Stimulated activated CD4-positive, alpha-beta T cell treated with anti-CD3 and anti-CD28 coated beads, TNF-alpha, amount 100 ng/mL, for 24 hours (primary cell): ENCODE data around the gene TBC1D13.
A peak's percentile ranks its signal among the peaks of the same experiment; 100 is the strongest.
"Not testable (repeated sequence)": the region's sequence is repeated elsewhere in the genome, so short reads cannot be mapped to it uniquely, and the experiment has no call there.

ENCODE experiments used
- DNase-seq, 3 experiments: peaks; one replicate each; pipeline ENCODE4 v3.0.0-alpha.2; 2020; ENCODE audit warnings: low read depth in 3 of 3

TBC1D13 gene

DNA sequence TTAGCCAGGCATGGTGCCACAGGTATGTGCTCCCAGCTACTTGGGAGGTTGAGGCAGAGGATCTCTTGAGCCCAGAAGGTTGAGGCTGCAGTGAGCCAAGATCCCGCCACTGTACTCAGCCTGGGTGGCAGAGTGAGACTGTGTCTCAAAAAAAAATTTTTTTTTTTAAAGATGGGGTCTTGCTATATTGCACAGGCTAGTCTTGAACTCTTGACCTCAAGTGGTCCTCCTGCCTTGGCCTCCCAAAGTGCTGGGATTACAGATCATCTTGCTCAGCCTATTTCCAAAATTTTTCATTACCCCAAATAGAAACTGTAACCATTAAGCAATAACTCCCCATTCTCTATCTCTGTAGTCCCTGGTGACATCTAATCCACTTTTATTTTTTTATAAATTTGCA is 4.4 kb upstream of the TBC1D13 start:
- DNase-seq = no peak

DNA sequence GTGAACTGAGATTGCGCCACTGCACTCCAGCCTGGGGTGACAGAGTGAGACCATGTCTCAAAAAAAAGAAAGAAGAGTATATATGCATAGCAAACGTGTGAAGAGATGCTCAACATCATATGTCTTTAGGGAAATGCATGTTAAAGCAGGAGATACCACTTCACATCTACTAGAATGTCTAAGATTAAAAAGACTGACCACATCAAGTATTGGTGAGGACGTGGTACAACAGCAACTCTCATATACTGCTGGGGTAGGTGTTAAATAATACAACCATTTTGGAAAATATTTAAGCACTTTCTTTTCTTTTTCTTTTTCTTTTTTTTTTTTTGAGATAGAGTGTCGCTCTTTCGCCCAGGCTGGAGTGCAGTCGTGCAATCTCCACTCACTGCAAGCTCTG is 1.6 kb upstream of the TBC1D13 start:
- no peak for DNase-seq

DNA sequence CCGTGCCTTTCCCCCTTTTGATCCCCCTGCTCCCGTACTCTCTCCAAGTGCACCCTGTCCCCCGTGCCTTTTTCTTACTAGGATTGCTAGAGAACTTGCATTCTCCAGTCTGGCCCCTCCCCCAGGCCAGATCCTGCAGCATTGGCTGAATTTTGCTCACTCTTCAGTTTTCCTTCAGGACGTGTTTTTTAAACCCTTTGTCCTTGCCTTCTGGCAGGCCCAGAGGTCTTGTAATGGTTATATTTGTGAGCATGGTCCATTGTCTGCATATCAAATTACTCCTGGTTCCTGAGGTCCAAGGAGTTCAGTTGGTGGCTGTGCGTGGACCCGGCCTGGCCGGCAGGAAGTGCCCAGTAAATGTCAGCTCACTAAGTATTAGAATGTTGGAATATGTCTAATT is 606 bp downstream of the TBC1D13 start:
- DNase-seq = peak in 1 of 3 experiments; percentile 26

DNA sequence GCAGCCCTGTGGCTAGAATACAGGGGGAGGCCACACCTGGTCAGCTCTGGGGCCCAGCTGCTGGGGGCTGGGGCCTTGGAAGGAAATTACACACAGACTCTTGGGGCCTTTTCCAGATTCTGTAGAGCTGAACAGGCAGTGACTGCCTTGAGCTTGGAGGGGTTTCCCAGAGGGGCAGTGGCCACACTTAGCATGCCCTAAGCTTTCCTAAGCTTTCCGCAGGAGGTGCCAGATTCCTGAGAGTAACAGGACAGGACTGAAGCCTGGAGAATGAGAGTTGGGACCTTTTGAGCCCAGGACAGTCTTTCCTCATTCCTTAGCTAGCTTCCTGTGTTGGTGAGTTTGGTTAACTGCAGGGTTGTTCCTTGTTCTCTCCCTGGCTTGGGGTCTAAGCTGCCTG is 1.4 kb downstream of the TBC1D13 start:
- no peak for DNase-seq

DNA sequence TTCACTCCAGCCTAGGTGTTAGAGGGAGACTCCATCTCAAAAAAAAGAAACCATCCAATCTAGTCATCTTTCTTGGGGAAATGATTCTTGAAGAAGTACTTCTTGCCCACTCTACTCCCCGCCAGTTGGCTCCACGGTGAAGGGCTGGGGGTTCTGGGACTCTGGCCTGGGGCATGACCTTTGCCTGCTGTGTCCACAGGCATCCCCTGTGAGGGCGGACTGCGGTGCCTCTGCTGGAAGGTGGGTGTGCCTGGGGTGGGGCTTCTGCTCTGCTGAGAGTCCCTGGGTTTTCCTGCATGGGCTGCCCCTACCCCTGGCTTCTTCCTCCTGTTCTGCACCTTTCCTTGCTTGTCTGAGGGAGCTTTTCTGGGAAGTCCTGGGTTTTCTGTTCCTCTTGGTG is 3.5 kb downstream of the TBC1D13 start:
- no peak for DNase-seq

DNA sequence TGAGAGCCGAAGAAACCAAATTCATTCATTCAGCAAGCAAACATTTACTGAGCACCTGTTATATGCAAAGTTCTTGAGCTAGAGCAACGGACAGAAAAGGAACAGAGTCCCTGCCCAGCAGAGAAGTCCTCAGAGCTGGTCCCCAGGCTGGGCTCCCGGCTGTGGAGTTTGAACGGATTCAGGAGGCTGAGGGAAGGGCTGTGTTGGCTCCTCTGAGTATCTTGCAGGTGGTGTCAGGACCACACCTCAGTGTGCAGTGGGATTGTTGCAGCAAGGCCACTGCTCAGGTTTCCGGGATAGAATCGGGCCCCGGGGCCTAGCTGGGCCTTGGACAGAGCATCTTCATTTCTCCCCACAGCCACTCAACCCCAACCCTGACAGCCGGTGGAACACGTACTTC is 5.1 kb downstream of the TBC1D13 start:
- no peak for DNase-seq

DNA sequence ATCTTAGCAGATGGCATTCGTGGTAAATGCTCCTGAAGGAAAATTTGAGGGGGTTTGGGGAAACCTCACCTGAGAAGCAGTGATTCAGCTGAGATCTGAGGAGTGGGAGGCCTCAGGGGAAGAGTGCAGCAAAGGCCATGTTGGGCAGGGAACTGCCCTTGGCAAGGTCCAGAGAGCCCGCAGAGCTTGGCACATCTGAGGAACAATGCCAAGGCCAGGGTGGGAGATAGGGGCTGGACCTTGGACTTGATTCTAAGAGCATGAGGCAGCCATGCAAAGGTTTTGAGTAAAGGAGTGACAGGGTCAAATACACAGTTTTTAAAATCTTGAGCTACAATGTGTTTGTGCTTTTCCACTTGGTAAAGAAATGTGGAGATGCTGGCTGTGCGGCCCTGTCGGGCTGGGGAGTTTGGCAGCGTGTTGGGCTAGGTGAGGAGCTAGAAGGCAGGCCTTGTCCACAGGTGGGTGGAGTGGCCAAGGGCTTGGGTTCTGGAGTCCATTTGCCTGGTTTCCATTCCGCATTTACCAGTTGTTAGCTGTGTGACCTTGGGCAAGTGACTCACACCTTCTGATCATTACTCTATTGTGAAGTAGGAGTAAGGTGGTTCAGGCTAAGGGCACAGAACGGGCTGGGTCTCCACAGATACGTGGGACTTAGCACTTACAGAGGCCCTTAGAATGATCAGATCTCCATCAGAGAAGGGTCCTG is 6.1 kb downstream of the TBC1D13 start:
- DNase-seq = no peak

DNA sequence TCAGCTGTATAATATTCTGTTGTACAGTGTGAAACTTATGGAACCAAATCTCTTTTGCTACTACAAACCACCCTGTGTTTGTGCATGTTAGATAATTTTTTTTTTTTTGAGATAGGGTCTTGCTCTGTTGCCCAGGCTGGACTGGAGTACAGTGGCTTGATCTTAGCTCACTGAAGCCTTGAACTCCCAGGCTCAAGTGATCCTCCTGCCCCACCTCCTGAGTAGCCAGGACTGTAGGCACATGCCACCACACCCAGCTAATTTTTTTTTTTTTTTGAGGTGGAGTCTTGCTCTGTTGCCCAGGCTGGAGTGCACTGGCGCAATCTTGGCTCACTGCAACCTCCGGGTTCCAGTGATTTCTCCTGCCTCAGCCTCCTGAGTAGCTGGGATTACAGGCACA is 7.9 kb downstream of the TBC1D13 start:
- DNase-seq = not testable (repeated sequence)

DNA sequence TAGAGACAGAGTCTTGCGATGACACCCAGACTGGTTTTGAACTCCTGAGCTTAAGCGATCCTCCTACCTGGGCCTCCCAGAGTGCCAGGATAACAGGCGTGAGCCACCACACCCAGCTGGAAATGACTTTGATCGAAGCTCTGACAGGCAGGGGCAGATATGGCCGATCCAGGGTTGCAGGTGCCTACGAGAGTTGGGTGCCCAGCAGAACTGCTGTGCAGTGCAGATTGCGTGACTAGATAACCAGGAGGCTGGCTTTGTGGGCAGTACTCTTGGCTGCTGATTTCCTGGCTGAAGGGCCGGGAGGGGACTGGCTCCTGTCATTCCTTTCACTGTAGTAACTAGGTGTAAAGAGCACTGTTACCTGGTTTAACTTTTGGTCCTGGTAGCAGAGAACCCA is 11.8 kb downstream of the TBC1D13 start:
- no peak for DNase-seq

DNA sequence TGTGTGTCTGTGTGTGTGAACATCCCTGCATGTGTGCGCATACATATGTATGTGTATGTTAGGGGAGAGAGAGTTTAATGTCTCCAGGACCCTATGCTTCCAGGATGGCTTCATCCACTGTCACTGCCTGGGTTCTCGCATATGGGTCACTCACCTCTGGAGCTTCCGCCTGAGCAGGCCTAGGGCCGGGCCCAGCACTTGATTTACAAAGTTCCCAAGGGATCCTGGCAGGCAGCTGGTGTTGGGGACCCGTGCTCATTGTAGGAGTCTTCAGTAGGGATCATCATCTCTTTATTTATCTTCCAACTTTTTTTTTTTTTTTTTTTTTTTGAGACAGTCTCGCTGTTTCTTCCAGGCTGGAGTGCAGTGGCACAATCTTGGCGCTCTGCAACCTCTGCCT is 13.0 kb downstream of the TBC1D13 start:
- DNase-seq = no peak

DNA sequence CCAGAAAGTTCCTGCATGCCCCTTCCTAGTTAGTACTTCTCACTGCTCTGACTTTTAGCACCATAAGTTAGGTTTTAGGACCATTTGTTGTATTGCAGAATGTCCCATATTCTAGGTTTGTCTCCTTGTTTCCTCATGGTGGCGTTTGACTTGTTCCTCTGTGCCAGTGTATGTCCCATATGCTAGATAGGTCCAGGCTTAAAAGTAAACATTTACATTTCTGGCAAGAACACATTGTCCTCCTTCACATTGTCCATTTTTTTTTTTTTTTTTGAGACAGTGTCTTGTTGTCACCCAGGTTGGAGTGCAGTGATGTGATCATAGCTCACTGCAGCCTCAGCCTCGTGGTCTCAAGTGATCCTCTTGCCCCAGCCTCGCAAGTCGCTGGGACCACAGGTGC is 15.4 kb downstream of the TBC1D13 start:
- DNase-seq = no peak

DNA sequence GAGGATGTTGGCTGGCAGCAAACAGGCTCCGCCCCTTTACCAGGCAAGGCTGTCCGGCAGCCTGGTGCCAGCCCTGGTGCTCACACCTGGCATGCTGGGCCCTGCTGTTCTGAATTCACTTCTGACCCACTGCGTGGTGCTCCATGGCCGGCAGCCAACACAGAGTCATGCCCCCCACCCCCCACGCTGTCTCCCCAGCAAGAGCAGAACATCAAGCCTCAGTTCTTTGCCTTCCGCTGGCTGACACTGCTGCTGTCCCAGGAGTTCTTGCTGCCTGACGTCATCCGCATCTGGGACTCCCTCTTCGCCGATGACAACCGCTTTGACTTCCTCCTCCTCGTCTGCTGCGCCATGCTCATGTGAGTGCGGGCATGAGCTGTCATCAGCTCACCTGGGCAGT is 18.6 kb downstream of the TBC1D13 start:
- no peak for DNase-seq

DNA sequence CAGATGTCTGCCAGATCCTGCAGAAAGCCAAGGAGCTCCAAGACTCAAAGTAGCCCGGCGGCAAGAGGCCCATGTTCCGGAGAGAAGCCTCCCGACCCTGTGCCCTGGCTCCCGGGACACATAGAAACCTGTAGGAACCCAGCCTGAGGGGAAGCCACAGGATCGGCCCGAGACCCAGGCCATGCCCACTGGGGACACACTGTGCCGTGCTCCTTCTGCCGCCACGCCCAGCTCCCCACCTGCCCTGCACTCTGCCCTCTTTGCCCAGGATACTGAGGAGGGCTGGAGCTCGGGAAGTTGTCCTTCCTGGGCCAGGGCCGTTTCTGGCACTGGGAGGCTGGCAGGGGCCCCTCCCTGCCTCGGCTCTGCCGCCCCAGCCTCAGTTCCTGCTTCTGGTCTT is 20.8 kb downstream of the TBC1D13 start:
- DNase-seq = no peak

DNA sequence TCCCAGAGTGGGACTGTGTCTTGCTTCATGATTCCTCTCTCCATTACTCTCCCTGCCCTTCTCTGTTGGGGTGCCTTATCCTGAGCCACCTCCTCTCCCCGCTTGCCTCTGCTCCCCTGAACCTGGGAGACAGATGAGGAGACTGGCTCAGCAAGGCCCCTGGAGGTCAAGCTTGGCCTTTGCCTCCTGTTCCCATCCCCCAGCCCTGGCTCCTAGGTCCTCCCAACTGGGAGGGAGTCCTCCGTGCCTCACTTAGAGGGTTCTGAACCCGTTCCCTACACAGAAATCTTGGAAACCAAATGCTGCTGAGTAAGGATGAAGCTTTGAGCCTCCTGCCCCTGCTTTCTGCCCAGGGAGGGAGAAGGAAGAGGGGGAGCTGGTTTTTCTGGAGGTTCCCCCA is 21.5 kb downstream of the TBC1D13 start:
- DNase-seq = no peak

DNA sequence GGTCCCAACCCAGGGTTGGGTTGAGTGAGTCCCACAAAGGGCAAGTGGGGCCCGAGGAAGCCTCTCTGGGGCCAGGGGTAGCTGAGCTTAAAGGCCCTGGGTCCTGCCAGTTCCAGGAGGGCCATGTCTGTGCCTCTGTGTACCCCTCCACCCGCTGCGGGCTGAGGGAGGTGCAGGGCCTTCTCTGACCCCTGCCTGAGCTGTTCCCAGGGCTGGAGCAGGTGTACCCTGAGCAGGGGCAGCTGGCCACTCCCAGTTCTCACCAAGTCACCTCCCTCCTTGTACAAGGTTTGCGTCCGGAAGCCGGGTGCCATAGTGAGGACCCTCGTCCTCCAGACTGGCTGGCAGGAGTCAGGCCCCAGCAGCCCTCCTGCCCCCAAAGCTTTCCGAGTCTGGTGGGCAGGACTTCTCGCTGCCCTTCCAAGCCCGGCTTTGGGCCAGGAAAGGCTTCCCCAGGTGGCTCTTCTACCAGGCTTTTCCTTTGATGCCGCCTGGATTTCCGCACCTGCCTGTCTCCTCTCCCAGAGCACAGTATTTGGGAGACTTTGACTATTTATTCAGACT is 22.1 kb downstream of the TBC1D13 start:
- no peak for DNase-seq

DNA sequence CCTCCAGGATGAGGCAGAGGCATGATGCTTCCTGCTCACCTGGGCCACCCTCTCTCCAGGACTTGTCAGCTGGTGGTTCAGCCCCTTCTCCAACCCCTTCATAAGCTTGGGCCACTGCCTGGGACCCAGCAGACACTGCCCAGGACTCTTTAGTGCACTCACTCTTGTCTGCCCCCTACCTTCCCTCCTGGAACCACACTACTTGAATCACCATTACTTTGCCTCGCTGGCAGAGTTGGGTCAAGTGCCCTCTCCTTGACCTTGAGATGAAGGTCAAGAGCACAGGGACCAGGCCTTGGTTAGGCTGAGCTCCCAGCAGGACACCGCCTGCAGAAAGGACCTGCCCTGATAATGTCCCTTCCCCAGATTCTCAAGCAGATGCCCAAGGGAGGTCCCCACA is 22.8 kb downstream of the TBC1D13 start:
- DNase-seq = no peak

DNA sequence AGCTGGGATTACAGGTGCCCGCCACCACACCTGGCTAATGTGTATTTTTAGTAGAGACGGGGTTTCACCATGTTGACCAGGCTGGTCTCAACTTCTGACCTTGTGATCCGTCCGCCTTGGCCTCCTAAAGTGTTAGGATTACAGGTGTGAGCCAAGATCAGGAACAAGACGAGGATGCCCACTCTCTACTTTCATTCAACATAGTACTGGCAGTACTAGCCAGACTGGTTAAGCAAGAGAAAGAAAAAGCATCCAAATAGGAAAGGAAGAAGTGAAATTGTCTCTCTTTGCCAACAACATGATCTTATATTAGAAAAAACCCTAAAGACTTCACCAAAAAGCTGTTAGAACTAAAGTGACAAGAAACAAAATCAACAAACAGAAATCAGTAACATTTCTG is 23.8 kb downstream of the TBC1D13 start:
- DNase-seq = no peak

DNA sequence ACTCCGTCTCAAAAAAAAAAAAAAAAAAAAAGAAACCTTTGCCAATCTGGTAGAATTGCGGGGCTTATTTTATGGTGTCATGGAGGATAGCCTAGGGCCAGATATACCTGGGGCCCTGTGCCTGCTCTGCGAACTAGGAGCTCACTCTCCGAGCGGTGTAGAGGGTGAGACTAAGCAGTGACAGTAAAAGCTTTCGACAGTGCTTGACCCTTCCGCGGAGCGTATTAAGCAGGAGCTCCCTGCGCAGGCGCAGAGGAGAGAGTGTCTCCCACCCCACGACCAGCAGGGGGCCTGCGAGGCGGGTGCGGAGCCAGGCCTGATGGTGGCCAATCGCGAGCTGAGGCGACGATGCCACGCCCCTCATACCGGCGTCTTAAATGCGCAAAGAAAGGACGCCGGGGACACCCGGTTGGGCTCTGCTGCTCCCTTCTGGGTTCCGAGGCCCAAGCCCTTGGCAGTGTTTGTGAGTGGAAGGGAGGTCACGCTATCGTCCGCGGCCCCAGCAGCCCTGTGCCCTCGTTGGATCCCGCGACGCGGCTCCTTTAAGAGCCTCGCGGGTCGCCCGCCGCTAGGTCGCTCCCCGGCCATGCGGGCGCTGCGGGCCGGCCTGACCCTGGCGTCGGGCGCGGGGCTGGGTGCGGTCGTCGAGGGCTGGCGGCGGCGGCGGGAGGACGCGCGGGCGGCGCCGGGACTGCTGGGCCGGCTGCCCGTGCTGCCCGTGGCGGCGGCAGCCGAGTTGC is 31.2 kb downstream of the TBC1D13 start, which contains the start of gene ENDOG:
ENDOG (plus strand) TSS at position 402 of the 740 bp plus-strand sequence; CDS start at position 587, 185 bp downstream.
- DNase-seq = peak; percentile 95 to 99 (median 96)

DNA sequence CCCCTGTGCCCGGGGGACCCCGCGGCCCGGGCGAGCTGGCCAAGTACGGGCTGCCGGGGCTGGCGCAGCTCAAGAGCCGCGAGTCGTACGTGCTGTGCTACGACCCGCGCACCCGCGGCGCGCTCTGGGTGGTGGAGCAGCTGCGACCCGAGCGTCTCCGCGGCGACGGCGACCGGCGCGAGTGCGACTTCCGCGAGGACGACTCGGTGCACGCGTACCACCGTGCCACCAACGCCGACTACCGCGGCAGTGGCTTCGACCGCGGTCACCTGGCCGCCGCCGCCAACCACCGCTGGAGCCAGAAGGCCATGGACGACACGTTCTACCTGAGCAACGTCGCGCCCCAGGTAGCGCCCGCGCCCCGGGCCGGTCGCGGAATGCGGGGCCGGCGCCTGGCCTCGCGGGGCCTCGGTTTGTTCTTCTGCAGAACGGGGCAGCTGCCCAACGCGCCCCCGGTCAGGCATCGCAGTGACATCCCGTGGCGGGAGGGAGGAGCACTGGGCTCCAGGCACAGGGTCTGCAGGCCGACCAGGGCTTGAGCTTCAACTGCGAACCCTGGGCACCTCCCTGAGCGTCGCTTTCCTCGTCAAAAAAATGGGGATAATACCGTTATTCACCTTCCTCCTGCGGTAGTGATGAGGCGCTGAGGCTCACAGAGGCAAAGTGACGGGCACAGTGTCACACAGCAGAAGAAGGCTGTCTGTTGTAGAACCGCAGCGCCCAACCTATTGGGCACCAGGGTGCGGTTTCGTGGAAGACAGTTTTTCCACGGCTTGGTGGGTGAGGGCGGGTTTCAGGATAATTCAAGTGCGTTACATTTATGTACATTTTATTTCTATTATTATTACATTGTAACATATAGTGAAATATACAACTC is 32.0 kb downstream of the TBC1D13 start:
- peak in 1 of 3 experiments; percentile 44 for DNase-seq

DNA sequence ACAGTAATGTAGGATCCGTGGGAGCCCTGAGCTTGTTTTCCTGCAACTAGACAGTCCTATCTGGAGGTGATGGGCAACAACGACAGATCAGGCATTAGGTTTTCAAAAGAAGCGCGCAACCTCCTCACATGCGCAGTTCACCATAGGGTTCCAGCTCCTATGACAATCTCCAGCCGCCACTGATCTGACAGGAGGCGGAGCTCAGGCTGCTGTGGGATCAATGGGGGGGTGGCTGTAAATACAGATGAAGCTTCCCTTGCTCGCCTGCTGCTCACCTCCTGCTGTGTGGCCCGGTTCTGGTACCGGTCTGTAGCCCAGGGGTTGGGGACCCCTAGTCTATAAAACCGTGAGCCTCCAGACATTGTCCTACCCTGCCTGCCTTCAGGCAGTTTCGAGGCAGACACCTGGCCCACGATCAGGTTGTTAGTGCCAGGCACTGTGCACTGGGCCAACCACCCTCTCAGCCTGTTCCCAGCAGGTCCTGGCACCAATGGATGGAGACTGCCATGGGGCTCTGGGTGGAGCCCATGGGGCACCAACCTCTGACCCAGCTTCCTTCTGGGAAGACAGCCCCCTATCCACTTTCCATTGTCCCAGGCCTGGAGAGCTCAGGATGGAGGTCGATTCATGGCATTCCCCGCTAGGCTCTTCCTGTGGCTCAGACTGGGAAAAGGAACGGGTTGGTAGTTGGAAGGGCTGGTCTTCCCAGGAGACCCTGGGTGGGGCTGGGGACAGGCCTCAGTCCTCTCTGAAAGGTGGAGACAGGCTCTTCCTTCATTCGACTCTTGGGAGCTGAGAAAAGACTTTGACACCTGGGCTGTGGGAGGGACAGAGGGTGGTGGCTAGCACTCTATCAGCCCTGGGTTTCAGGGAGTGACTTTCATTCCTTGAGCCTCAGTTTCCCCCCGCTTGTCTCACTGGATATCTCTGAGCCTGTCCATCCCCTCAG is 32.9 kb downstream of the TBC1D13 start:
- DNase-seq = no peak
